Gastrocnemius medialis (tissue), 4 donors: ENCODE measurements around the gene ACOT7.

Experiments
- POLR2A ChIP-seq, 2 donors: fragments of 450-650 bp; IDR thresholded peaks; one replicate each; pipeline ENCODE4 v1.6.1; 2017; ENCODE audit warnings: antibody characterized with exemption in 2 of 2, mild to moderate bottlenecking in 2 of 2, moderate library complexity in 2 of 2
- TF ChIP-seq, protein P1 (sequence below), 5 experiments: fragments of 450-650 bp in 3 of 5; fragments of 200-600 bp in 2 of 5; sonication (generic) in 2 of 5; IDR thresholded peaks in 4 of 5; conservative IDR thresholded peaks in 1 of 5; 1 replicate in 4 of 5; 2 replicates in 1 of 5; pipeline ENCODE4 v1.5.1; 2016 to 2019; ENCODE audit warnings: antibody characterized with exemption in 5 of 5, mild to moderate bottlenecking in 3 of 5, moderate library complexity in 3 of 5

DNA sequence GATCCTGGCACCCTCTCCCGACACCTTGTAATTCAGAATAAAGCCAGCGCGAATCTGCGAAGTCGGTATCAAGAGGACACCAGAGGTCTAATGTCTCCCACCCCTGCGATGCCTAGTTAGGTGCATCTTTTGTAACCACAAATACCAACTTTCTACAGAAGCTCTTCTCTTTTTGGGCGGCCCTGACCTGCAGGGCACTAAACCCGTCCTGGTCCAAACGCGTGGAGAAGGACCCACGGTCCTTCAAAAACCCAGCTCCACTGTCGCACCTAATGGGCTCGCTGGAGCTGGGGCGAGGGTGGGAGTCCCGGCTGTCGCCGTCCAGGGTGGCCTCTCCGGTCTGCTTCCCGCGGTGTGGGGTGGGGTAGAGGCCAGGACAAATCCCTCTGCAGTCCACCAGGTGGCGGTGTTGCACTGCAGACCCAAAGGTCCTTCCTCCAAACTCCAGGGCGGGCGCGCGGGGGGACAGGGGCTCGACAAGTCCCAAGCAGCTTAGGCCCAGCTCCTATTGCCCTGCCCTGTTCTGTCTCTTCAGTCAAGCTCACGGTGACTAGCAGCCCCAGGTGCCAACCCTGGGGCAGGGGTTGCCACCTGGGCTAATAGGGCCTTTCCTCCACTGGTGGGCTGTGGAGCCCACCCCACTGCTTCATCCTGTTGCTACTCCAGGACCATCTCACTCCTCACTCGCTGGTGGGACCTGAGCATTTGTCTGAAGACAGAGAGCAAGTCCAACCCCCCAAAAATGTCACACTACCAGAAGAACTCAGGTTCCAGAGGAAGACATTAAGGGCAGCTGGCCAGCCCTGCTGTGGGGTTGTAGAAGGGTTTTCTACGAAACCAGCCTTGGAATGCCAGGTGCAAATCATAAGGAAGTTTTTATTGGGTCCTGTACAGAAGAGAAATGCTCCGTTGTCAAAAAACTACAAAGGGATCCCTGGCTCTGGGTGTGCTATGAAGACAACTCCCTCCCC, 146.8 kb downstream of the ACOT7 start:
- TF ChIP-seq, protein P1, sequence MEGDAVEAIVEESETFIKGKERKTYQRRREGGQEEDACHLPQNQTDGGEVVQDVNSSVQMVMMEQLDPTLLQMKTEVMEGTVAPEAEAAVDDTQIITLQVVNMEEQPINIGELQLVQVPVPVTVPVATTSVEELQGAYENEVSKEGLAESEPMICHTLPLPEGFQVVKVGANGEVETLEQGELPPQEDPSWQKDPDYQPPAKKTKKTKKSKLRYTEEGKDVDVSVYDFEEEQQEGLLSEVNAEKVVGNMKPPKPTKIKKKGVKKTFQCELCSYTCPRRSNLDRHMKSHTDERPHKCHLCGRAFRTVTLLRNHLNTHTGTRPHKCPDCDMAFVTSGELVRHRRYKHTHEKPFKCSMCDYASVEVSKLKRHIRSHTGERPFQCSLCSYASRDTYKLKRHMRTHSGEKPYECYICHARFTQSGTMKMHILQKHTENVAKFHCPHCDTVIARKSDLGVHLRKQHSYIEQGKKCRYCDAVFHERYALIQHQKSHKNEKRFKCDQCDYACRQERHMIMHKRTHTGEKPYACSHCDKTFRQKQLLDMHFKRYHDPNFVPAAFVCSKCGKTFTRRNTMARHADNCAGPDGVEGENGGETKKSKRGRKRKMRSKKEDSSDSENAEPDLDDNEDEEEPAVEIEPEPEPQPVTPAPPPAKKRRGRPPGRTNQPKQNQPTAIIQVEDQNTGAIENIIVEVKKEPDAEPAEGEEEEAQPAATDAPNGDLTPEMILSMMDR (IDR thresholded peaks at IDR 0.05 in 4 of 5, conservative IDR thresholded peaks at IDR 0.05 in 1 of 5), result peak; percentile 92 to 97 (median 97)
- TF ChIP-seq POLR2A (IDR thresholded peaks at IDR 0.05), result no peak
